ENCODE results near the gene ZBTB16. TPM values are rescaled to one million over a fixed set of nuclear protein-coding genes. Genes with fewer than 3 reads are reported as not detected.

The ZBTB16 gene
- polyA plus RNA-seq, 1 experiment = not detected

DNA sequence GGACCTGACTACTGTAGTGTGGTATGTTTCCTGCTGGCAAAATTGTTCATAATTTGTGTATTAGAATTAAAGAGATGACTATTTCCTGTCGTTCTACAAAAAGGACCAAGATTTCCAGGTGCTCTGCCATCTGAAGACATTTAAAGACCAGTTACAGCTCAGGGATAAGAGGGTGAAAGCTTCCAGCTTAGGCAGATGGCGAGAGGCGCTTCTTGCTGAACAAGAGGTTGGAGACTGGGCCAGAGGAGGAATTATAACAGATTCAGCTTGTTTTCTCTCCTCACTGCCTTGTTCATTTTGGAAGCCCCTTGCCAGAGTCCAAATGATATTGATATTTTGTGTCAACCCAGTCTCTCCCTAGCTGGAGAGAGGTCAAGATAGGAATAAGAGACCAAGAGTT is 213.6 kb downstream of the ZBTB16 start:
- DNase-seq (ENCODE audit: low read depth) = no peak
- Histone ChIP-seq H3K4me3 (ENCODE audit: low read depth, low read length) (no peak overlapping the region), H3K36me3 (ENCODE audit: control insufficient read depth, insufficient read depth, low read length) (no peaks in the 10 kb centered on the region), H3K27me3 (ENCODE audit: control insufficient read depth, insufficient read depth, low read length) (peaks cover 21% of the 10 kb centered on the region)
- POLR2A ChIA-PET = no interaction called here
- TF ChIP-seq, protein P1, sequence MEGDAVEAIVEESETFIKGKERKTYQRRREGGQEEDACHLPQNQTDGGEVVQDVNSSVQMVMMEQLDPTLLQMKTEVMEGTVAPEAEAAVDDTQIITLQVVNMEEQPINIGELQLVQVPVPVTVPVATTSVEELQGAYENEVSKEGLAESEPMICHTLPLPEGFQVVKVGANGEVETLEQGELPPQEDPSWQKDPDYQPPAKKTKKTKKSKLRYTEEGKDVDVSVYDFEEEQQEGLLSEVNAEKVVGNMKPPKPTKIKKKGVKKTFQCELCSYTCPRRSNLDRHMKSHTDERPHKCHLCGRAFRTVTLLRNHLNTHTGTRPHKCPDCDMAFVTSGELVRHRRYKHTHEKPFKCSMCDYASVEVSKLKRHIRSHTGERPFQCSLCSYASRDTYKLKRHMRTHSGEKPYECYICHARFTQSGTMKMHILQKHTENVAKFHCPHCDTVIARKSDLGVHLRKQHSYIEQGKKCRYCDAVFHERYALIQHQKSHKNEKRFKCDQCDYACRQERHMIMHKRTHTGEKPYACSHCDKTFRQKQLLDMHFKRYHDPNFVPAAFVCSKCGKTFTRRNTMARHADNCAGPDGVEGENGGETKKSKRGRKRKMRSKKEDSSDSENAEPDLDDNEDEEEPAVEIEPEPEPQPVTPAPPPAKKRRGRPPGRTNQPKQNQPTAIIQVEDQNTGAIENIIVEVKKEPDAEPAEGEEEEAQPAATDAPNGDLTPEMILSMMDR (IDR thresholded peaks at IDR 0.05; ENCODE audit: insufficient read depth, low read depth, low read length) = no peak
- CTCF ChIA-PET = interaction anchor here (0.8 to 4.7 kb wide), 2 partner anchors 11 to 280 kb away, joined by 3 to 32 read pairs; no protein-coding TSS in a partner anchor

DNA sequence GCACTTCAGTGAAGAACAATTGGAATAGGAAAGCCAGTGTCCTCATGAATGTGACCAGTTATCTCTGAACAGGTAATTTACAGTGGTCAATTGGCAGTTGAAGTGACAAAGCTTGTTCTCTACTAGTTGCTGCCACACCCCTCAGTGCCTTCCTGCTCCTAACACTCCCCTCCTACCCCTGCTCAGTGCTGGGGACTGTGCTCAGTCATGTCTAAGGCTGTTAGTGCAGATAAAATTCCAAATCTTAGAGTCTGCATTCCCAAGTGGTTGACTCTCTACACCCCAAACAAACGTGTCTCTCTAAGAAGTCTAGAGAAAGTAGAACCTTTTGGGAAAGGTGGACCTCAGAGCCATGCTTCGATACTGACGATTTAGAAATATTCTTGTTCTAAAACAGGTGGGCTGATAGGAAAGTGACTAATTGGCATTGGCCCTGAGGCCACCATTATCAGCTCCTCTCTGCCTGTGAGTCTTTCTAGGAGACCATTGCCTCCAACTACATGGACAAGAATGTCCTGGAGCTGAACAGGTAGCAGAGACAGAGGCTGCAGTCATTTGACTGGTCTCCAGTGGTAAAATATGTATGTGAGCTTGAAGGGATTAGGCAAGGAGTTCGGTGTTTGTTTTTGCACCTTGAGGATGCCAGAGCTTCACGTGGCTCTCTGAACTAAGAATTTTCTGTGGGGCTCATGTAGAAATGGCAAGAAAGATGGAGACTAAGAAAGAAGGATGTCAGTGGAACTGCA is 214.6 kb downstream of the ZBTB16 start:
- Histone ChIP-seq H3K27me3 (ENCODE audit: control insufficient read depth, insufficient read depth, low read length) (peaks cover 20% of the 10 kb centered on the region), H3K36me3 (ENCODE audit: control insufficient read depth, insufficient read depth, low read length) (no peaks in the 10 kb centered on the region), H3K4me3 (ENCODE audit: low read depth, low read length) (no peak overlapping the region)
- CTCF ChIA-PET = interaction anchor here (1.1 to 4.7 kb wide), 2 partner anchors 12 to 238 kb away, joined by 3 to 32 read pairs; no protein-coding TSS in a partner anchor
- TF ChIP-seq, protein P1 (IDR thresholded peaks at IDR 0.05; ENCODE audit: insufficient read depth, low read depth, low read length) = no peak
- DNase-seq (ENCODE audit: low read depth) = no peak
- POLR2A ChIA-PET = no interaction called here

DNA sequence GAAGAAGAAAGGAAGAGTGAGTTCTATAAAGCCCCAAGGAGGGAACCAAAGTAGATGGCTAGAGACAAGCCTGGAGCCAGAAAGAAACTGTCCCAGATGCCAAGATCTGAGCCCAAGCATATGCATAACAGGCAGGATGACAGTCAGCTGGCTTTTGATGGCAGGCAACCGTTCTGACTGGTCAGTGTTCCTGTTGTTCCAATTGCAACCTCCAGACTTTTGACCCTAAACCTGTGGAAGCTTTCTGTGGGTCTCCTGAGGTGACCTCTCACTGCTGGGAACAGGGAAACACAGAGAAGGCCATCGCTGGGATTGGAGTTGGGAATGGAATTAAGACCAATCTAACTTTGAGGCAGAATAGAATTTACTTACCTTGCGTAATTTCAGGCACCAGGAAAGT is 215.1 kb downstream of the ZBTB16 start:
- Histone ChIP-seq H3K4me3 (ENCODE audit: low read depth, low read length) (no peak overlapping the region), H3K36me3 (ENCODE audit: control insufficient read depth, insufficient read depth, low read length) (no peaks in the 10 kb centered on the region), H3K27me3 (ENCODE audit: control insufficient read depth, insufficient read depth, low read length) (peaks cover 20% of the 10 kb centered on the region)
- ChIA-PET CTCF (interaction anchor here (1.0 to 4.7 kb wide), 3 partner anchors 12 to 239 kb away, joined by 3 to 32 read pairs (median 3); no protein-coding TSS in a partner anchor), POLR2A (no interaction called here)
- TF ChIP-seq, protein P1 (IDR thresholded peaks at IDR 0.05; ENCODE audit: insufficient read depth, low read depth, low read length) = no peak
- DNase-seq (ENCODE audit: low read depth) = no peak

DNA sequence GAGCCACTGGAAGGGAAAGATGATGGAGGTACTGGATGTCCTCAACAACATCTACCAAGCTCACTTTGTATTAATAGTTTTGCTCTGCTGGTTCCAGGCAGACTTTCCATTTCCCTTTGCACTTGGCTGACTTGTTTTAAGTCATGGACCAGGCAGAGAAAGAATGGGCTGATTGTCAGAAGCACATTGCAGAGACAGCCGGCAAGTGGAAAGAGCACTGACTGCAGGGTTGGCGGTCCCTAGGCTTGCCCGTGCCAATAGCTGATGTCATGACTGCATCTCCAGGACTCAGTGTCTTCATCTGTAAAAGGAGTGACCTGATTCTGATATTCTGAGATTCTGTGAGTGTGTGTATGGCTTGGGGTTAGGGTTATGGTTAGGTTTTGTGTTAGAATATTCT is 215.8 kb downstream of the ZBTB16 start:
- Histone ChIP-seq H3K36me3 (ENCODE audit: control insufficient read depth, insufficient read depth, low read length) (no peaks in the 10 kb centered on the region), H3K4me3 (ENCODE audit: low read depth, low read length) (no peak overlapping the region), H3K27me3 (ENCODE audit: control insufficient read depth, insufficient read depth, low read length) (peaks cover 20% of the 10 kb centered on the region)
- TF ChIP-seq, protein P1 (IDR thresholded peaks at IDR 0.05; ENCODE audit: insufficient read depth, low read depth, low read length) = no peak
- no peak for DNase-seq (ENCODE audit: low read depth)
- POLR2A ChIA-PET = no interaction called here
- CTCF ChIA-PET = interaction anchor here (1.0 to 4.7 kb wide), 2 partner anchors 13 to 16 kb away, joined by 3 to 32 read pairs; no protein-coding TSS in a partner anchor

DNA sequence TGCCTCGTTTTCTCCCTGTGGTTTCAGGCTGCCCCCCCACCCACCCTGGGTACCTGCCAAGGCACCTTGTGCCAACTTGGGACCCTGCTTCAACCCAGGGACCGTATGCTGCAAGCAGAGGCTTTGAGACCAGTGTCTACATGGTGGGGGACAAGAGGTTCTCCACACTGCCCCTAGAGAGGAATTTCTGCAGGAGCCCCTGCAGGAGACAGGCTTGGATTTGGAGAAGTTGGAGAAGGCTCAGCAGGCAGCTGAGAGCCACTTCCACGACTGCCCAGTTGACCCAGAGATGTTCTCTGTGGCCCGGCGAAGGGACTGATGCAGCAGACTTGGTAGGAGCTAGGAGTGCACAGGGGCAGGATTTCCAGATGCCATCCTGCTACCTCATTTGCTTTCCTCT is 216.6 kb downstream of the ZBTB16 start:
- CTCF ChIA-PET = interaction anchor here (4.7 kb wide), 1 partner anchor 14 kb away, joined by 32 read pairs; no protein-coding TSS in a partner anchor
- POLR2A ChIA-PET = no interaction called here
- DNase-seq (ENCODE audit: low read depth) = no peak
- no peak overlapping the region for H3K4me3 ChIP-seq (ENCODE audit: low read depth, low read length)
- no peaks in the 10 kb centered on the region for H3K36me3 ChIP-seq (ENCODE audit: control insufficient read depth, insufficient read depth, low read length)
- peaks cover 18% of the 10 kb centered on the region for H3K27me3 ChIP-seq (ENCODE audit: control insufficient read depth, insufficient read depth, low read length)
- TF ChIP-seq, protein P1 (IDR thresholded peaks at IDR 0.05; ENCODE audit: insufficient read depth, low read depth, low read length) = no peak
